Measurements from ENCODE around the gene TNFAIP8. TPM values are rescaled to one million over a fixed set of nuclear protein-coding genes. Genes with fewer than 3 reads are reported as not detected.

TNFAIP8 gene
- total RNA-seq, 6 experiments from 2014 or later = 8.0 to 13.9 (median 10.5) TPM

- Mint-ChIP-seq H3K9me3 (no peaks in the 10 kb centered on the region), H3K27me3 (ENCODE audit: insufficient read depth) (no peaks in the 10 kb centered on the region), H3K36me3 (ENCODE audit: low read depth) (no peaks in the 10 kb centered on the region), H3K27ac (no peak overlapping the region), H3K4me1 (ENCODE audit: low read depth) (peaks cover 26% of the 10 kb centered on the region), H3K4me3 (no peak overlapping the region)
- TF ChIP-seq, protein P1, sequence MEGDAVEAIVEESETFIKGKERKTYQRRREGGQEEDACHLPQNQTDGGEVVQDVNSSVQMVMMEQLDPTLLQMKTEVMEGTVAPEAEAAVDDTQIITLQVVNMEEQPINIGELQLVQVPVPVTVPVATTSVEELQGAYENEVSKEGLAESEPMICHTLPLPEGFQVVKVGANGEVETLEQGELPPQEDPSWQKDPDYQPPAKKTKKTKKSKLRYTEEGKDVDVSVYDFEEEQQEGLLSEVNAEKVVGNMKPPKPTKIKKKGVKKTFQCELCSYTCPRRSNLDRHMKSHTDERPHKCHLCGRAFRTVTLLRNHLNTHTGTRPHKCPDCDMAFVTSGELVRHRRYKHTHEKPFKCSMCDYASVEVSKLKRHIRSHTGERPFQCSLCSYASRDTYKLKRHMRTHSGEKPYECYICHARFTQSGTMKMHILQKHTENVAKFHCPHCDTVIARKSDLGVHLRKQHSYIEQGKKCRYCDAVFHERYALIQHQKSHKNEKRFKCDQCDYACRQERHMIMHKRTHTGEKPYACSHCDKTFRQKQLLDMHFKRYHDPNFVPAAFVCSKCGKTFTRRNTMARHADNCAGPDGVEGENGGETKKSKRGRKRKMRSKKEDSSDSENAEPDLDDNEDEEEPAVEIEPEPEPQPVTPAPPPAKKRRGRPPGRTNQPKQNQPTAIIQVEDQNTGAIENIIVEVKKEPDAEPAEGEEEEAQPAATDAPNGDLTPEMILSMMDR (IDR thresholded peaks at IDR 0.05) = no peak
- DNase-seq = no peak
These were observed 29.3 kb downstream of the TNFAIP8 start for GRCh38 chr5:119385136-119385535.

DNA sequence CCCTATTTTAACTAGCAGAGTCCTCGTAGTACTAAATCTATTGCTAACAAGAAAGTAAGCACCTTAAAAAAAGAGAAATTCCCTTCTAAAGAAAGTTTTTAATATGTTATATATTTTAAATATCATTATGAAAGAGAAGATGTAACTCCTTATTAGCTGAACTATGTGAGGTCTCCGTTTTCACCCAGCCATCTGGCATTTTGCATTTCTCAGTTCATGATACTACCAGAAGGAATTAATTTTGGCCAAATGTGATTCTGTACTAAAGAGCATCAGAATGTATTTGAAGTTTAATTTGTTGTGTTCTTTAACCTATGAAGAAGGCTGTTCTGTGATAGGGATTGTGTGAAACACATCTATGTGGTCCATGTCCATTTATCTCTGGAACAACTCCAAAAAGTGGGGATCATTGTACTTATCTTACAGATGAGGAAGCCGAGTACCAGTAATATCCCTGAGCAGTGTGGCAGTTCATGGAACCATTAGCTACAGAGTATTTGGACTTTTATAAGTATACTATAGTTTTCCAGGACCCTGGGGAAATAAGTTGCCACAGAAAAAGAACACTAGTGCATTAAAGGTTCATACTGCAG, 29.8 kb downstream of the TNFAIP8 start:
- no peaks in the 10 kb centered on the region for H3K27me3 Mint-ChIP-seq (ENCODE audit: insufficient read depth)
- no peak overlapping the region for H3K27ac Mint-ChIP-seq
- peaks cover 26% of the 10 kb centered on the region for H3K4me1 Mint-ChIP-seq (ENCODE audit: low read depth)
- TF ChIP-seq, protein P1 (IDR thresholded peaks at IDR 0.05) = no peak
- H3K9me3 Mint-ChIP-seq = no peaks in the 10 kb centered on the region
- no peak for DNase-seq
- no peak overlapping the region for H3K4me3 Mint-ChIP-seq
- H3K36me3 Mint-ChIP-seq (ENCODE audit: low read depth) = no peaks in the 10 kb centered on the region

- TF ChIP-seq, protein P1 (IDR thresholded peaks at IDR 0.05) = no peak
- Mint-ChIP-seq H3K27ac (no peak overlapping the region), H3K9me3 (no peaks in the 10 kb centered on the region), H3K4me3 (no peak overlapping the region), H3K4me1 (ENCODE audit: low read depth) (peaks cover 26% of the 10 kb centered on the region), H3K27me3 (ENCODE audit: insufficient read depth) (no peaks in the 10 kb centered on the region), H3K36me3 (ENCODE audit: low read depth) (no peaks in the 10 kb centered on the region; the same call in 1 of the 2 replicates)
- DNase-seq = no peak
These were observed 31.0 kb downstream of the TNFAIP8 start for GRCh38 chr5:119386596-119387344.

- H3K27ac Mint-ChIP-seq = no peak overlapping the region
- H3K4me3 Mint-ChIP-seq = no peak overlapping the region
- no peaks in the 10 kb centered on the region for H3K27me3 Mint-ChIP-seq (ENCODE audit: insufficient read depth)
- H3K36me3 Mint-ChIP-seq (ENCODE audit: low read depth) = no peaks in the 10 kb centered on the region; the same call in 1 of the 2 replicates
- H3K4me1 Mint-ChIP-seq (ENCODE audit: low read depth) = peaks cover 28% of the 10 kb centered on the region
- DNase-seq = no peak
- TF ChIP-seq, protein P1 (IDR thresholded peaks at IDR 0.05) = no peak
- H3K9me3 Mint-ChIP-seq = no peaks in the 10 kb centered on the region
These were observed 32.3 kb downstream of the TNFAIP8 start for GRCh38 chr5:119387945-119388618.

DNA sequence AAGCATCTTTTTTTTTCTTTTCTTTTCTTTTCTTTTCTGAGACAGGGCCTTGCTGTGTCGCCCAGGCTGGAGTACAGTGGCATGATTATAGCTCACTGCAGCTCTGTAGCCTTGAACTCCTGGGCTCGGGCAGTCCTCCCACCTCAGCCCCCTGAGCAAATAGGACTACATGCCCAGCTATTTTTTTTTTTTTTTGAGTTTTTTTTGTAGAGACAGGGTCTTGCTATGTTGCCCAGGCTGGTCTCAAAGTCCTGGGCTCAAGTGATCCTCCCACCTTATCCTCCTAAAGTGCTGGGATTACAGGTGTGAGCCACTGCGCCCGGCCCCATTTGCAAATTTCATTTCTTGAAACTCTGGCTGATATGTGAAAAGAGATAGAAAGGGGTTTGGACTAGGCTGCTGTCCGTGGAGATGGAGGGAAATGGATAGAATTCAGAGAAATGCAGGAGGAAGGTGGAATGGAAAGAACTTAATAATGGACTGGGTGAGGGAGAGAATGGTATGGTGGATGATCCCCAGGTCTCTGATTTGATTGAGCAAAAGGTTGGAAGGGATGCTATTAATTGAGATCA, 32.9 kb downstream of the TNFAIP8 start:
- no peak for DNase-seq
- Mint-ChIP-seq H3K4me1 (ENCODE audit: low read depth) (peaks cover 35% of the 10 kb centered on the region), H3K4me3 (no peak overlapping the region), H3K36me3 (ENCODE audit: low read depth) (no peaks in the 10 kb centered on the region; the same call in 1 of the 2 replicates), H3K9me3 (no peaks in the 10 kb centered on the region), H3K27ac (no peak overlapping the region), H3K27me3 (ENCODE audit: insufficient read depth) (no peaks in the 10 kb centered on the region)
- TF ChIP-seq, protein P1 (IDR thresholded peaks at IDR 0.05) = no peak

Data from HFFc6 (cell line).